CD4-positive, alpha-beta T cell treated with Interleukin-21 for 1 hour (primary cell): ENCODE measurements around the gene C19orf18.
"Not testable (repeated sequence)": the region's sequence is repeated elsewhere in the genome, so short reads cannot be mapped to it uniquely, and the experiment has no call there.

Source experiments
- DNase-seq: peaks from one replicate; pipeline ENCODE4 v3.0.0-alpha.2; 2020

The C19orf18 gene

DNA sequence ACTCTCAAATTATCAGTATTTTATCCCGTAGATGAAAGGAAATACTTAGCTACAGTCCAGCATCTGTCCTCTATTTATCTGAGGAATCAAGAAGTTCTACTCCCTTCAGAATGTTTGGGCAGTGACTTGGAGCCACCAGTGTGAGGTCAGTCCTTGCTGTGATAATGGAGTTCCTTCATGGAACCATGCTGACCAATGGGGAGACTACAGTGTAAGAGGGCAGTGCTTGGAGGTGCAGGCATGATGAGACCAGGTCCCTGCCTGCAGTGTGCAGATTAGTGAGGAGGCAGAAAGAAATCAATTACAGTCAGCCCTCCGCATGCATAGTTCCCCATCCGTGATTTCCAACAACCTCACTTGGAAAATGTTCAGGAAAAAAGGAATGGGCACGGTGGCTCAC, at the start of gene C19orf18:
Gene C19orf18 (minus strand): TSS at position 101 of the 400 bp plus-strand sequence. CDS start 102 bp downstream, outside the sequence.
- DNase-seq = no peak

DNA sequence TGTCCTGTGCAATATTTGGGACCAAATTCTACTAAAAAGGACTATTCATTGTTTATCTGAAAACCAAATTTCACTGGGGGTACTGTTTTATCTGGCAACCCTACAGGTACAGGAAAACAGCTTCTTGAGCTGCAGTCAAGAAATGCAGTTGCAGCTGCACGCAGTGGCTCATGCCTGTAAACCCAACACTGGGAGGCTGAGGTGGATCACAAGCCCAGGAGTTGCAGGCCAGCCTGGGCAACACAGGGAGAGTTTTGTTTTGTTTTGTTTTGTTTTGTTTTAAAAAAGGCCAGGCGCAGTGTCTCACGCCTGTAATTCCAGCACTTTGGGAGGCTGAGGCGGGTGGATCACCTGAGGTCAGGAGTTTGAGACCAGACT, 47.9 kb upstream of the C19orf18 start:
- no peak for DNase-seq

DNA sequence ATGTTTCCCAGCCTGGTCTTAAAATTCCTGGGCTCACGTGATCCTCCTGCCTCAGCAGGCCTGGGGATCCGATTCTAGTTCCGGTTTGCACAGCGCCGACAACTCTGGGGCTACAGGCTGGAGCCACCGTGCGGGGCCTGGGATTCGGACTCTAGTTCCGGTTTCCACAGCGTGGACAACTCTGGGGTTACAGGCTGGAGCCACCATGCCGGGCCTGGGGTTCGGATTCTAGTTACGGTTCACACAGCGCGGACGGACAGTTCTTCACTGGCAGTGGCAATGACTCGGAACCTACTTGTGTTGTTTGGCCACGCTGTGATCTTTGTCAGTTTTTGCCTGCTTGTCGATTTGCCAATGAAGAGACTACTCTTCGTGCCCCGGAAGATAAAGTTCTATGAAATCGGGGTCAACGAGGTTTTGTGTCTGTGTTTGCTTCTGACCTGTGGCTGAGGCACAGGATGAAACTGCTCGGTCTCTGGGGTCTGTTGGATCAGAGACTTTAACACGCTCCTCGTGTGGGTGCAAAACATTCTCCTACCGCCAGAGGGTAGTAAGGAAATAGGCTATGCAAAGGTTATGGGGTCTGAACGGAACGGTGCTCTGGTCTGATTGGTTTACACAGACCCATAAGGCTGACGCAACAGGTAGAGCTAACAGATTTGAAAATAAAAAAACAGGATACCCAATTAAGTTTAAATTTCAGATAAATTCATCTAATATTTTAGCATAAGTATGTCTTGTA, 47.4 kb upstream of the C19orf18 start:
- peak; percentile 60 for DNase-seq

DNA sequence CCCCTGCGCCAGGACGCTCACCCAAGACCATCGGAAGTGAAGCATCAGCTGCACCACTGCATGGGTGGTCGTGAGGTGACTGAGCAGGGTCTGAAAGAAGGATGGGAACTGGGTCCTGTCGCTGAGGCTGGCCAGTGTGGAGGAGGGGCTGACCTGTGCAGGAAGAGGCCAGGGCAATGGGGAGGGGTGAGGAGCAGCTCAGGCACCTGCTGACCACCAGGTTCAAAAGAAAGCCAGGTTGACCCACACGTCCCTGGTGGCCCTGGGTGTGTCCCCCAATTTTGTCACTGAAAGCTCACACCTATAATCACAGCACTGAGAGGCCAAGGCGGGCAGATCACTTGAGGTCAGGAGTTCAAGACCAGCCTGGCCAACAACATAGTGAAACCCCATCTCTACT, 45.8 kb upstream of the C19orf18 start:
- DNase-seq = no peak

DNA sequence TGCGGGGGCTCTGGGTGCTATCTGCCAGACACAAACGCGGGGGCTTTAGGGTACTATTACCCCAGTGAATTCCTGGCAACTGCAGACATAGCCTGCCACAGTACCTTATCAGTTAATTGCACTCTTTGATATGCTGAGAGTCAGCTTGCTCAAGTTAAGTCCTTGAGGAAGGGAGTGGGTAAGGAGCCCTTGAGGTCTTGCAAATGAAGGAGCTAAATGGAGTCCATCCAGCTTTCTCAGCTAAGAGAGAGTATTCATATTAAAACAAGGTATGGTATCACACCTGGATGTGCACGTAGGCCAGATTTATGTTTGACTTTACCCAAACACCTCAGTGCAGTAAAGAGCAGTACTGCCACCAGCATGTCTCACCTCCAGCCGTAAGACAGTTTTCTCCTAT, 39.8 kb upstream of the C19orf18 start:
- DNase-seq = no peak

DNA sequence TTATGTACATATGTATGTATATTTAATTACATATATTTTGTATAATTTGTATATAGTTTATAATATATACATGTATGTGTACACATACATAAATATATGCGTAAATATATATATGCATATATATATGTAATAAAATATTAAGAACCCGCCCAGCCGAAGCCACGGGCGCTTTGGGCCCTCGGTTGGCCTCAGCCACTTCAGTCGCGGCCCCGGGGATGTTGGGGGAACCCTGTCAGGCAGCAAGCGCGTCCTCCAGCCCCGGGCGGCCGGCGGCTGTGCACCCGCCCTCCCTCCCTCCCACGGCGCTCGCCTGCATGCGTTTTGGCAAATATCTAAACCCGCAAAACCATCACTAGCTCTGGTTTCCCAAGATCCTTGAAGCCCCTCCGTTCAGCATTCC, 36.2 kb upstream of the C19orf18 start:
- no peak for DNase-seq

DNA sequence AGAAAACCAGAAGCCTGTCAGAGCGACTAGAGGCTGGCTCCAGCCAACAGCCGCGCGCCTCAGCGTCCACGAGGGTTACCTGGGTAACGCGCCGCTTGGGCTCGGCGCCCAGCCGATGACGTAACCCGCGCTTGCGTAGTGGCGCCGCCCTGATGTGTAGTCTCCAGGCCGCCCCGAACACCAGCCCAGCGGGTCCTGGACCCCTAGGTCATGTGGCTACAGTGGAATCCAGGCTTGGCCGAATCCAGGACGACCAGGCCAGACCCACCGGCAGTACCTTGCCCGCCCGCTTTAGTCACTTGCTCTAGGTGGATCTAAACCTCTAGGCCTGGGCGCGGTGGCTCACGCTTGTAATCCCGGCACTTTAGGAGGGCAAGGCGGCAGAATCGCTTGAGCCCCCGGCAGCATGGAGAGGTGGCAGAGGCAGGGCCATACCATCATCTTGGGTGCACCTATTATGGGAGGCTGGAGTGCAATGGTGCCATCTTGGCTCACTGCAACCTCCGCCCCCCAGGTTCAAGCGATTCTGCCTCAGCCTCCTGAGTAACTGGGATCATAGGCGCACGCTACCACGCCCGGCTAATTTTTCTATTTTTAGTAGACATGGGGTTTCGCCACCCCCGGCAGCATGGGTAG, 35.5 kb upstream of the C19orf18 start:
- peak; percentile 73 for DNase-seq

DNA sequence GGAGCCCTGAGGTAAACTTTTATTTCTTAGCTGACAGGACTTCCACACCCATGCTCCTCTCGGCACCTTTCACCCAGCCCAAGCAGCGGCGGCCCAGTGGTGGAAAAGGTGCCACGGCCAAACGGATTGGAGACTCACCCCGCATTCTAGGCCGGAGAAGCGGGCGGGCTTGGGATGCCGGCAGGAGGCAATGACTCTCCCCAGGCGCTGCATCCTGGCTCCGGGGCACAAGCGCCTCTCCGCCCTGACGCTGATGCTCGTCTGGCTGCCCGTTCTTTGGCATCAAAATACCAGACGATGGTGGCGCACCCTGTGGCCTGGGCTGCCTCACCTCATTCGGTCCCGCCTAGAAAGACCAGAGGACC, 34.9 kb upstream of the C19orf18 start:
- no peak for DNase-seq

DNA sequence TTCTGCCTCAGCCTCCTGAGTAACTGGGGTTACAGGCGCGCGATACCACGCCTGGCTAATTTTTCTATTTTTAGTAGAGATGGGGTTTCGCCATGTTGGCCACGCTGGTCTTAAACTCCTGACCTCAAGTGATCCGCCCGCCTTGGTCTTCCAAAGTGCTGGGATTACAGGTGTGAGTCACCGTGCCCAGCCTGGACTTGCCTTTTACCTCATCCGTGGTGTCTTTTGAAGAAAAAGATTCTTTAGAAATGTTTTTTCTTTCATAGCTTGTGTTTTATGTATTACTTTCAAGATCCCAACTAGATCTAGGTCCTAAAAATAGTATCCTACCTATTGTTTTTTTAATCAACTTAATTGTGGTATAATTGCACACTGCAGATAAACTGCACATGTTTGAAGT, 34.5 kb upstream of the C19orf18 start:
- DNase-seq = not testable (repeated sequence)

DNA sequence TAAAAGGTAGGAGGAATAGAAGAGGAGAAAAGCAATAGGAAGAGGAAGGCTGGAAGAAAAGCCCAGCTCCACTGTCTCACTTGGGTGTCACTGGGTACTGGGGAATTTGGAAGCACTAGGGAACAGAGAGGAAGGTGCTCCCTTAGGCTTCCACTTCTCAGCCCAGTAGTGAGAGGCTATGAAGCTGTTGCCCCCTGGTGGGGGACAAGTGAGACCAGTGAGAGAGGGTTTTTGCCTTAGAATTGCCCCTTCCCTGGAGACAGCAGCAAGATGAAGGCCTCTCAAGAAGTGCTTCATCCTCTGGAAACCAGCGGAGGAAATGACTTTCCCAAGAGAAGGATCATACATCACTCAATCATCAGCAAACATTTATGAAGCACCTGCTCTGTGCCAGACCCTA, 33.0 kb upstream of the C19orf18 start:
- no peak for DNase-seq

DNA sequence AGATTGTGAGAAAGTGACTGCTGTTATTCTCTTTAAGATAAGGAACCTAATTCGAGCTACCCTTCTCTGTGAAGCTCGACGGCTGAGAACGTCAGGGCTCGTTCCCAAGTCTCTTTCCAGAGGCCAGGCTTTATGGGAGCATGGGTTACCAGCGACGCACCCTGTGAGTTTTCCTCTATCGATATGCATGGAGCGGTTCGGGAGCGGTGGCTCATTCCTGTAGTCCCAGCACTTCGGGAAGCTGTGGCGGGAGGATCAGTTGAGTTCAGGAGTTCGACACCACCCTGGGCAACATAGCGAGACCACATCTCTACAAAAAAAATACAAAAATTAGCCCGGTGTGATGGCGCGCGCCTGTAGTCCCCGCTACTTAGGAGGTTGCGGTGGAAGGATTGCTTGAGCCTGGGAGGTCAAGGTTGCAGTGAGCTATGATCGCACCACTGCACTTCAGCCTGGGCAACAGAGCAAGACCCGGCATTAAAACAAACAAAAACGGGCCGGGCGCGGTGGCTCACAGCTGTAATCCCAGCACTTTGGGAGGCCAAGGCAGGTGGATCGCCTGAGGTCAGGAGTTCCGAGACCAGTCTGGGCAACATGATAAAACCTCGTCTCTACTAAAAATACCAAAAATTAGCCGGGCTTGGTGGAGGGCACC, 29.0 kb upstream of the C19orf18 start:
- DNase-seq = no peak

DNA sequence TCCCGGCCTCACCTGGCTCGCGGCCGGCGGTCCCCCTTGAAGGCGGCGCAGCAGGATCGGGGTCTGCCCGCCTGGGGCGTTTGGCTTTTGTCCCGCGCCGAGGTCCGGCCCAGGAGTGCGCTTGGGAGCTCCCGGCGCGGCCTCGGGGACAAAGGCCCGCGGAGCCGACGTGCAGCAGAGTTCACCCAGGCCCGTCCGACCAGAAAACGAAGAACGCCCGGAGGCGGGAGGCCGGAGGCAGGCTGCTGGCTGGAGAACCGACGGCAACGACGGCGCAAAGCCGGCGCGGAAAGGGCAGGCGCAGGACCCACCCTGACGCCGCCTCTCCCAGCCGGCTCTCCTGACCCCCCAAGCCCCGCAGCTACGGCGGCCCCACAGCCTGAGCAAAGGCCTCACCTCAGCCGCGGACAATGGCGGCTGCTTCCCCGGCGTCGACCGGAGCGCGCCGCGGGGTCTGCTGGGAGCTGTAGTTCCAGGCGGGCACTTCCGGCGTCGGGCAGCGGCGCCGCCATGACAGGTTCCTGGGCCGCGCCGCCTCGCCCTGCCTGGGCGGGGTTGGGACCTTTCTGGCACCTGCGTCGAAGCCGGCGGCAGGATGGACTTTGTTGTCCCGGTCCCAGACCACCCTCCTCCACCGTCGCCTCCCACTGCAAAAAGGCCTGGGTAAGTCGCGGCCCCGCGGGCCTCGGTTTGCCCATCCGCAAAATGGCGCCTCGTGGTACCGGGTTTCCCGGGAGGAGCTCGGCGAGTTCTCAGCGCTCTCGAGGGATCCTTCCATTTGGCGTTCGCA, 28.2 kb upstream of the C19orf18 start, which contains the start of gene ZNF606:
Gene ZNF606 (minus strand): TSS at position 437 of the 790 bp plus-strand sequence. CDS start 1,501 bp downstream, outside the sequence.
- DNase-seq = peak; percentile 89

DNA sequence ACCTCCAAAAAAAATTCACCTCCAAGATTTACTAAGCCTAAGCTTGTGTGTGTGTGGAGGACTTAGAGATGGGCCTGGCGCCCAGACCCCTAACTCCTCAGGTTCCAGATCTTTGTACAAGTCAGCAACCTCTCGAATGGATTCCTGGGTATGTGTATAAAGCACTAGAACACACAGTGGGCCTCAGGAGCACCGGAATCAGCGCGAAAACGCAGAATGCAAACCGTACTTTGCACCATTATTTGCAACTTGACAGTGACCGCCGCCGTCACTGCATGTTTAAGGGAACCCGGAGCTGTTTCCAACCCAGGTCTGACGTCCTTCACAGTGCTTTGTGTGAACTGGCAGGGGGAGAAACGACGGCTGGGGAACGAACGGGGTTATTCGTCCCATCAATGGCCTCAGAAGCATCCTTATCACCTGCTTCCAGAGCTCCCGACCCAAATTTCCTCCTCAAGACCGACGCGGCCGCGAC, 27.6 kb upstream of the C19orf18 start:
- peak; percentile 16 for DNase-seq

DNA sequence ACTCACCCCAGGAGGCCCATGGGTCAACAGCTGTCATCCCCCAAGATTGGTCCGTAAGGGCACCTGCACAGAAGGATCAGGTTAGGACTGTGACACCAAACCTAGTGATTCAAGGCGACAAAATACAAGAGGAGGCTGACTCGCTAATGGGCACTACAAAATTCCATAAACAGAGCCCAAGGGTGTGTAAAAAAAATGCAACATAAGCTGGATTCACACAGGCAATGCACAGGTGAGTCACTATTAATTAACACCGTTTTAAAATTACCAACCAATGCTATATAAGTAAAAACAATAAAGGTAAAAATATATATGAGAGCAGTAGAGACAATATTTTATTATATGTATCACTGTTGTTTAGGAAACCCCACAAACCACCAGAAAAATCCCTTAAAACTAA, 26.3 kb upstream of the C19orf18 start:
- DNase-seq = no peak

DNA sequence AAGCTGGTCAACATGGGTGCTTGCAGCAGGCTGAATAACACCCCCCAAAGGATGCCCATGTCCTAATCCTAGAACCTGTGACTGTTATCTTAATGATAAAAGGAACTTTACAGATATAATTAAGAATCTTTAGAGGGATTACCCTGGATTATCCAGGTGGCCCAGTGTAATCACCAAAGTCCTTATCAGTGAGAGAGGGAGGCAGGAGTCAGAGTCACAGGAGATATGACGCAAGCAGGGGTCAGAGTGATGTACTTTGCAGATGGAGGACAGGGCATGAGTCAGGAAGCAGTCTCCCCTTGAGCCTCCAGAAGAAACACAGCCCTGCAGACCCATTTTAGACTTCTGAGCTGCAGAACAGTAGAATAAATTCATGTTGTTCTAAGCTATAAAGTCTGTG, 18.5 kb upstream of the C19orf18 start:
- no peak for DNase-seq

DNA sequence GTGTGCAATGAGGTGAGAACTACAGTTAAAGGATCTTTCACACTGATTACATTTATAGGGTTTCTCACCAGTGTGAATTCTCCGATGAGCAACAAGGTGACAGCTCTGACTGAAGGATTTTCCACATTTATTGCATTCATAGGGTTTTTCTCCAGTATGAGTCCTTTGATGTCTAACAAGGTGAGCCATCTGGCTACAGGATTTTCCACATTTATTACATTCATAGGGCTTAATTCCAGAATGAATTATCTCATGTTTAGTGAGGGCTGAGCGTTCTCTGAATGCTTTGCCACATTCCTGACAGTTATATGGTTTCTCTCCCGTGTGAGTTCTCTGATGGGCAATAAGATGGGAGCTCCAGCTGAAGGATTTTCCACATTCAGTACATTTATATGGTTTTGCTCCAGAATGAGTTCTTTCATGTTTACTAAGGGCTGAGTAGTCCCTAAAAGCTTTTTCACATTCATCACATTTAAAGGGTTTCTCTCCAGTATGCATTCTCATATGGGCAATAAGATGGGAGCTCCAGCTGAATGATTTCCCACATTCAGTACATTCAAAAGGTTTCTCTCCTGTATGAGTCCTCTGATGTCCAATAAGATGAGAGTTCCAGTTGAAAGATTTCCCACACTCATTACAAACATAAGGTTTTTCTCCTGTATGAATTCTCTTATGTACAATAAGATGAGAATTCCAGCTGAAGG, 4.4 kb upstream of the C19orf18 start:
- no peak for DNase-seq

DNA sequence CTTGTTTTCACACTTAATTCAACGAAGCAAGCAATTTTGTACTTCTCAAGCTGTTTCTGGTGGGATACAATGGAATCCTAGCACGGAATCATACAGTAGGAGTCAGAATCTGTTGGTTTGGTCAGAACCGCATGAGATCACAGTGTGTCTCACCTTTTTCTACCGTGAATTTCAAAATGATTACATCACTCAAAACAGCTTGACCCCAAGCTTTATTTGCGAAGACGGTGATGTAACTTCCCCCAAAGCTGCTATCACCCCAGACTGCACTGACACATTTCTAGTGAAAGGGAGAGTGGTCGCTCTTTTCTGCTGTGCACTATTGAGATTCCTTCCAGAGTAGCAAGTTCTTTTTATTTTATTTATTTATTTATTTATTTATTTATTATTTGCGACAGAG, 9.6 kb downstream of the C19orf18 start:
- no peak for DNase-seq

DNA sequence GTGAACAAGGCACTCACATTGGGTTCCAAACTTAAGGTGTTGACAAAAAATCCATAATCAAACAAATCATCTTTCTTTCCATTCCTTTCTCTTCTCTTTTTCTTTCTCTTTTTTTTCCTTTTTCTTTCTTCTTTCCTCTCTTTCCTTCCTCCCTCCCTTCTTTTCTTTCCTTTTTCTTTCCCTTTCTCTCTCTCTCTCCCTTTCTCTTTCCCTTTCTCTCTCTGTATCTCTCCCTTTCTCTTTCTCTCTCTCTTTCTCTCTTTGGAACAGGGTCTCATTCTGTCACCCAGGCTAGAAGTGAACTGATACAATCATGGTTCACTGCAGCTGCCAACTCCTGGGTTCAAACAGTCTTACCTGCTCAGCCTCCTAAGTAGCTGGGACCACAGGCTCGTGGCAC, 12.5 kb downstream of the C19orf18 start:
- no peak for DNase-seq

DNA sequence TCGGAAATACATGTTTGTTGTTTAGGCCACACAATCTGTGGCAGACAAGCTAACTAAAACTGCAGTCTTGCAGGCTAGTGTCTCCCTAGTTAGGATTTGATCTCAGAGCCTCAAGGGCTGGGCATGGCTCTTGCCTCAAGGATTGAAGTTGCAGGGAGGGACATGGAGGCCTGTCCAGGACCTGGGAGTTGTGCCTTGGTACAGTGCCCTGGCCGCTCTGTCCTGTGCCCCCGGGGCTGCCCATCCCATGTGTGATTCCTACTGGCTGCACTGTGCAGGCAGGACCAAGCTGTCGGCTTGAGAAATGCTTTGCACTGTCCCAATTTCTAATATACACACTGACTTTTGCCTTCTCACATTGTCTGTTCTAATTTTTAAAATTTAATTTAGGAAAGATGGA, 19.3 kb downstream of the C19orf18 start:
- no peak for DNase-seq

DNA sequence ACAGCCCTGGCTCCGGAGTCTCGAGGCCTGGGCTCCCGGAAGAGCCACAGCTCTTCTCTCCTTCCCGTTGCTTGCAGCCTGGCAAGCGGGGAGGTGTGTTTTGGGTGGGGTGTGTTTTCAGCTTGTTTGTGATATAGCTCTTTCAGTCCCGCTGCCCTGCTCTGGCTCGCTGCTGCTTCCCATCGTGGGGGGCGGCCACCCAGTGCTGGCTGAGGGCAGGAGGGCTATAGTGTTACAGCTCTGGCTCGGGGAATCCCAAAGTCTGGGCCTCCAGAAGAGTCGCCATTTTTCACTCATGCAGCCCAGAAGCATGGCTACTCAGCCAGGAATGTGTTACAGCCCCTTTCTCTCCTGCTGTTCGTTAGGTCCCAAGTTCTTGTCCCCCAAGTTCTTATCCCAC, 24.6 kb downstream of the C19orf18 start:
- DNase-seq = no peak

DNA sequence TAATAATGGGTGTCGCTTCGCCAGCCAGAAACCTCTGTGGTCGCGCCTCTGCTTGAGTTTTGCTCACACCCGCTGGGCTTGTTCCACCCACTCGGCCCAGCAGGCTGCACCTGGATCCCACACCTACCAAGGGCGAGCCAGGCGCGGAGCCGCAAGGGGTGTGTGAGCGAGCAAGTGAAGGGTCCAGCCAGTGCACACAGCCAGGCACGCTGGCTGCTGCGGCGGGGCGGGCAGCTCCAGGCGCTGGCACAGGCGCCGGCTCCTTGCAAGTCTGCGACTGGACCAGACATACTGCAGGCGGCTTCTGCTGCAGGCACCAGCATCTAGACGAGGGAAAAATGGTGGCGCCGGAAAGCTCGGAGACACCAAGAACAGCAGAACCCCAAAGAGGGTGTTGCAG, 25.0 kb downstream of the C19orf18 start:
- DNase-seq = no peak

DNA sequence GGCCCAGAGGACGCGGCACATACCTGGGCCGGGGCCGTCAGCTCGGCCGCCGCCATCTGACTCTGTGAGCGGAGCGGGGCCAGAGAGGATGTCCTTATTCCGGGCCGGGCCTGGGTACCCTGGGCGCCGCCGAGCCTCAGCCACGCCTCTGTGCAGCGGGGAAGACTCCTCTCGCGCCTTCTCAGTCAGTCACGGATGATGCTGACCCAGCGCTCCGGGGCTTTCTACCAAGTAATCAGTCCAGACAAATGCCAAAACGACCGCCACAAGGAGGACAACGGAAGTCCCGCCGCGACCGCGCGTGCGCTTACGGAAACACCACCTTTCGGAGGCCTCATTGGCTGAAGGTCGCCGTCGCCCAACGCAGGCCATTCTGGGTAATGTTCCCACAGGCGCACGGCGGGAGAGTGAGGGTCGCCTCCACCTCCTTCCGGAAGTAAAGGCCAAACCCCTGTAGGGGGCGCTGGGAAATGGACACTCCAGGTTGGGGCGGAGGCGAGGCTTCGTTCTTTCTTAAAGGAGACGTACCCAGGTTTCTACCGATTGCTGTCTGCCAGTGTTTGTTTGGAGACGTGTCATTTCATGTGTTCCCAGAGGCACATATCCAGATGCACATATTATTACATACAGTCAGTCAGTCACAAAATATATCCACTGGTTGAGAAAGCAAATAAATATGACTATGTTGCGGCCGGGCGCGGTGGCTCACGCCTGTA, 26.8 kb downstream of the C19orf18 start, which contains the start of gene ZNF256:
Gene ZNF256 (minus strand): TSS at position 288 of the 716 bp plus-strand sequence. CDS start 232 bp downstream, at position 56.
- DNase-seq = peak; percentile 92
